GM12801 (cell line): ENCODE measurements around the gene ATP5MK.

Experiments
- CTCF ChIP-seq: IDR thresholded peaks from one replicate; pipeline ENCODE4 v1.5.1; 2011; ENCODE audit warnings: control low read depth; ENCODE audit not compliant: insufficient read length; ENCODE audit errors: extremely low read depth

ATP5MK gene

GRCh38 chr10:103396789-103397087, 463 bp upstream of the ATP5MK start:
- no peak for TF ChIP-seq CTCF

GRCh38 chr10:103395754-103396066, 565 bp downstream of the ATP5MK start:
- no peak for TF ChIP-seq CTCF

DNA sequence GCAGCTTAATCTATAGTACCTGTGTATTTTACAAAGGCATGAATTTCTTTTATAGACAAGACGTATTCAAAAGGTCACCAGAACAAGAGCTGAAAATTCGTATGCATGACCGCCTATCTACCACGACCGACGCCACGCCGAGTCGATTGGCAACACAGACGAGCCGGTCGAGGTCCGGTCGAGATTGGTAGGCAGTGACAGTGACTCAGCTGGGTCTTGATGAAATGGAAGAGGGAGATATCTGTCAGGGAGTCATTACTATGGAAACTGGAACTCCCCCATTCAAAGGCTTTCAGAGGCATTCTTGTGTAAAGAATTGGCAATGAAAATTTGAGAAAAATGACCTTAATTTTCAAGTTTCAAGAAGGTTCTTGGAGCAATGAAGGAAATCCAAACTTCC, 2.1 kb downstream of the ATP5MK start:
- no peak for TF ChIP-seq CTCF

GRCh38 chr10:103382769-103383168, 13.5 kb downstream of the ATP5MK start:
- no peak for TF ChIP-seq CTCF

DNA sequence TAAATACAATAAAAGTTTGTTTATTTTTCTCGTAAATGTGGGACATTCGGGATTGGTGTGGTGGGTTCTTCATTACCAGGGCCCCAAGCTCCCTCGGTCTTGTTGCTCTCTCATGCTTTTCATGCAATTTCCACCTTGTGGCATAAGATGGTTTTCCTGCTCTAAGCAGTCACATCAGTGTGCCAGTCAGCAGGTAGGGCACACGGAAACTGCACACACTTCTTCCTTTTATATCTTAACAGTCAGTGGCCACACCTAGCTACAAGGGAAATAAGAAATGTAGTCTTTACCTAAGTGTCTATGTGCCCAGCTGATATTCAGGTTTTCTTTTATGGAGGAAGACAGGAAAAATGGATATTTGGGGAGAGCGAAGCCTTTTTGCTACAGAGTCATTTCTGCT, 22.0 kb downstream of the ATP5MK start:
- no peak for TF ChIP-seq CTCF

- no peak for TF ChIP-seq CTCF
Measured at GRCh38 chr10:103373544-103373943, 22.7 kb downstream of the ATP5MK start.

DNA sequence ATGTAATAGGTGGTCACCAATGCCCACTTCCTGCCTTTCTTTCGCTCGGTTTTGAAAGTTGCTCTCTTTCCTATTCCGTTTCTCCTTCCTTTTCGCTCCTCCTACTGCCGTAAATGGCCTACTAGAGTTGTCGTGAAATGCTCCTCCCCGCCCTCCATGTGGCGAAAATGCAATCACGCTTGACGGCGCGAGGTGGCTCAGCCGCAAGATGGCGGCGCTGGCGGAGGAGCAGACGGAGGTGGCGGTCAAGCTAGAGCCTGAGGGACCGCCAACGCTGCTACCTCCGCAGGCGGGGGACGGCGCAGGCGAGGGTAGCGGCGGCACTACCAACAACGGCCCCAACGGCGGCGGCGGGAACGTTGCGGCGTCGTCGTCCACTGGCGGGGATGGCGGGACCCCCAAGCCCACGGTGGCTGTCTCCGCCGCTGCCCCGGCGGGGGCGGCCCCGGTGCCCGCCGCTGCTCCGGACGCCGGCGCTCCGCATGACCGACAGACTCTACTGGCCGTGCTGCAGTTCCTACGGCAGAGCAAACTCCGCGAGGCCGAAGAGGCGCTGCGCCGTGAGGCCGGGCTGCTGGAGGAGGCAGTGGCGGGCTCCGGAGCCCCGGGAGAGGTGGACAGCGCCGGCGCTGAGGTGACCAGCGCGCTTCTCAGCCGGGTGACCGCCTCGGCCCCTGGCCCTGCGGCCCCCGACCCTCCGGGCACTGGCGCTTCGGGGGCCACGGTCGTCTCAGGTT, 28.3 kb downstream of the ATP5MK start, which contains the start of gene TAF5:
TAF5 (plus strand) TSS at position 195 of the 737 bp plus-strand sequence; CDS start at position 209, 14 bp downstream.
- TF ChIP-seq CTCF: no peak

GRCh38 chr10:103367379-103367781, 28.9 kb downstream of the ATP5MK start:
- no peak for TF ChIP-seq CTCF
